A549 (cell line): Measurements from ENCODE around the gene CEP85L.

Source experiments
- CHD4 ChIP-seq: fragments of 200-600 bp; sonication (generic); IDR thresholded peaks from 2 replicates; pipeline ENCODE4 v1.6.1; 2016; ENCODE audit warnings: antibody characterized with exemption, mild to moderate bottlenecking, borderline replicate concordance
- FOSL2 ChIP-seq, 2 experiments: fragments of 450-650 bp in 1 of 2; fragments of >200 bp in 1 of 2; sonication (Bioruptor Twin) in 1 of 2; formaldehyde crosslinking; IDR thresholded peaks; 2 replicates each; pipeline versions ENCODE4 v1.5.0 to v1.6.1; 2016 to 2020; ENCODE audit warnings: mild to moderate bottlenecking in 1 of 2, moderate library complexity in 1 of 2
- POLR2A ChIP-seq: IDR thresholded peaks from 2 replicates; pipeline ENCODE4 v1.6.1; 2012; ENCODE audit warnings: mild to moderate bottlenecking, low read length
- POLR2AphosphoS2 ChIP-seq: conservative IDR thresholded peaks from 2 replicates; pipeline ENCODE4 v1.6.1; 2012; ENCODE audit warnings: low read length, improper control_type of control experiment, inconsistent platforms
- TF ChIP-seq, protein P1 (sequence below): fragments of >200 bp; sonication (Bioruptor Twin); formaldehyde crosslinking; IDR thresholded peaks from 3 replicates; pipeline ENCODE4 v1.5.1; 2016
- TF ChIP-seq, protein P2 (sequence below): fragments of >200 bp; sonication (Bioruptor Twin); formaldehyde crosslinking; IDR thresholded peaks from 3 replicates; pipeline ENCODE4 v1.6.1; 2016
- TF ChIP-seq, protein P3 (sequence below): IDR thresholded peaks from 2 replicates; pipeline ENCODE4 v1.6.1; 2012
- TF ChIP-seq, protein P4 (sequence below): fragments of 450-650 bp; IDR thresholded peaks from 2 replicates; pipeline ENCODE4 v1.6.1; 2014; ENCODE audit warnings: antibody characterized with exemption

DNA sequence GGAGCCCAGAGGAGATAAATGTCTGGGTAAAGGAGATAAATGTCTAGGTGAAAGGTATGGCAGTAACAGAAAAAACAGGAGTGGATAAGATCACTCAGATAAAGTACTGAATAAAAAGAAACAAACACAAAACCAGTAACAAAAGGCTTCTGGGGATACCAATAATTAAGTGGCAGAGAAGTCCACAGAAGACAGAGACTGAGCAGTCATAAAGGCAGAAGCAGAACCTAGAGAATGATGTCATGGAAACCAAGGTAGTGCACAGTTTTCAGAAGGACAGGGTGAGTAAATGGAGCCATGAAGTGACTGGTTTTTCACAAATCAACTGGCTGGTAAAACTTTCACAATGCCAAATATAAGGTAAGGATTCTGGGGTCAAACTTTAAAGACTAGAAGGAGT is 184.2 kb downstream of the CEP85L start:
- TF ChIP-seq POLR2A (no peak), POLR2AphosphoS2 (no peak), FOSL2 (IDR thresholded peaks at IDR 0.05) (no peak), FOSL2 (CRISPR knock-in tag; IDR thresholded peaks at IDR 0.05) (no peak), CHD4 (no peak)
- TF ChIP-seq, protein P1, sequence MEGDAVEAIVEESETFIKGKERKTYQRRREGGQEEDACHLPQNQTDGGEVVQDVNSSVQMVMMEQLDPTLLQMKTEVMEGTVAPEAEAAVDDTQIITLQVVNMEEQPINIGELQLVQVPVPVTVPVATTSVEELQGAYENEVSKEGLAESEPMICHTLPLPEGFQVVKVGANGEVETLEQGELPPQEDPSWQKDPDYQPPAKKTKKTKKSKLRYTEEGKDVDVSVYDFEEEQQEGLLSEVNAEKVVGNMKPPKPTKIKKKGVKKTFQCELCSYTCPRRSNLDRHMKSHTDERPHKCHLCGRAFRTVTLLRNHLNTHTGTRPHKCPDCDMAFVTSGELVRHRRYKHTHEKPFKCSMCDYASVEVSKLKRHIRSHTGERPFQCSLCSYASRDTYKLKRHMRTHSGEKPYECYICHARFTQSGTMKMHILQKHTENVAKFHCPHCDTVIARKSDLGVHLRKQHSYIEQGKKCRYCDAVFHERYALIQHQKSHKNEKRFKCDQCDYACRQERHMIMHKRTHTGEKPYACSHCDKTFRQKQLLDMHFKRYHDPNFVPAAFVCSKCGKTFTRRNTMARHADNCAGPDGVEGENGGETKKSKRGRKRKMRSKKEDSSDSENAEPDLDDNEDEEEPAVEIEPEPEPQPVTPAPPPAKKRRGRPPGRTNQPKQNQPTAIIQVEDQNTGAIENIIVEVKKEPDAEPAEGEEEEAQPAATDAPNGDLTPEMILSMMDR = no peak
- TF ChIP-seq, protein P2, sequence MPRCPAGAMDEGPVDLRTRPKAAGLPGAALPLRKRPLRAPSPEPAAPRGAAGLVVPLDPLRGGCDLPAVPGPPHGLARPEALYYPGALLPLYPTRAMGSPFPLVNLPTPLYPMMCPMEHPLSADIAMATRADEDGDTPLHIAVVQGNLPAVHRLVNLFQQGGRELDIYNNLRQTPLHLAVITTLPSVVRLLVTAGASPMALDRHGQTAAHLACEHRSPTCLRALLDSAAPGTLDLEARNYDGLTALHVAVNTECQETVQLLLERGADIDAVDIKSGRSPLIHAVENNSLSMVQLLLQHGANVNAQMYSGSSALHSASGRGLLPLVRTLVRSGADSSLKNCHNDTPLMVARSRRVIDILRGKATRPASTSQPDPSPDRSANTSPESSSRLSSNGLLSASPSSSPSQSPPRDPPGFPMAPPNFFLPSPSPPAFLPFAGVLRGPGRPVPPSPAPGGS = no peak
- TF ChIP-seq, protein P3, sequence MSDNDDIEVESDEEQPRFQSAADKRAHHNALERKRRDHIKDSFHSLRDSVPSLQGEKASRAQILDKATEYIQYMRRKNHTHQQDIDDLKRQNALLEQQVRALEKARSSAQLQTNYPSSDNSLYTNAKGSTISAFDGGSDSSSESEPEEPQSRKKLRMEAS = no peak
- TF ChIP-seq, protein P4, sequence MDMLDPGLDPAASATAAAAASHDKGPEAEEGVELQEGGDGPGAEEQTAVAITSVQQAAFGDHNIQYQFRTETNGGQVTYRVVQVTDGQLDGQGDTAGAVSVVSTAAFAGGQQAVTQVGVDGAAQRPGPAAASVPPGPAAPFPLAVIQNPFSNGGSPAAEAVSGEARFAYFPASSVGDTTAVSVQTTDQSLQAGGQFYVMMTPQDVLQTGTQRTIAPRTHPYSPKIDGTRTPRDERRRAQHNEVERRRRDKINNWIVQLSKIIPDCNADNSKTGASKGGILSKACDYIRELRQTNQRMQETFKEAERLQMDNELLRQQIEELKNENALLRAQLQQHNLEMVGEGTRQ = no peak
